Liver (tissue), 9 donors: ENCODE results near the gene SLC35B1. TPM values are rescaled to one million over a fixed set of nuclear protein-coding genes. Genes with fewer than 3 reads are reported as not detected.
"Not testable (repeated sequence)": the region's sequence is repeated elsewhere in the genome, so short reads cannot be mapped to it uniquely, and the experiment has no call there.

Experiments used
- DNase-seq: peaks from one replicate; pipeline ENCODE4 v3.0.0-alpha.2; 2017; ENCODE audit warnings: low spot score
- H3K27ac ChIP-seq, 2 donors: one replicate each; pipeline ENCODE4 v1.7.0; 2013; ENCODE audit warnings: inconsistent platforms in 2 of 2, low read length in 2 of 2, control low read depth in 1 of 2, low read depth in 1 of 2, mild to moderate bottlenecking in 1 of 2
- H3K27me3 ChIP-seq, 4 donors: one replicate each; pipeline versions ENCODE4 v1.6.1 to v1.7.0; 2013; ENCODE audit warnings: low read length in 3 of 4, inconsistent platforms in 1 of 4, mild to moderate bottlenecking in 1 of 4, moderate library complexity in 1 of 4; ENCODE audit not compliant: control insufficient read depth in 4 of 4, insufficient read depth in 4 of 4
- H3K36me3 ChIP-seq, 4 donors: one replicate each; pipeline versions ENCODE4 v1.6.1 to v1.7.0; 2013; ENCODE audit warnings: low read length in 3 of 4, mild to moderate bottlenecking in 3 of 4, low read depth in 1 of 4, moderate library complexity in 1 of 4; ENCODE audit not compliant: control insufficient read depth in 4 of 4, insufficient read depth in 3 of 4
- H3K4me1 ChIP-seq, 4 donors: one replicate each; pipeline versions ENCODE4 v1.6.1 to v1.7.0; 2013; ENCODE audit warnings: low read length in 3 of 4, mild to moderate bottlenecking in 3 of 4, moderate library complexity in 1 of 4; ENCODE audit not compliant: control insufficient read depth in 4 of 4, insufficient read depth in 4 of 4
- H3K4me3 ChIP-seq, 3 donors: one replicate each; pipeline versions ENCODE4 v1.6.1 to v1.7.0; 2013; ENCODE audit warnings: low read length in 3 of 3, control low read depth in 1 of 3, low read depth in 1 of 3, mild to moderate bottlenecking in 1 of 3
- H3K9ac ChIP-seq, 2 donors: one replicate each; pipeline ENCODE4 v1.7.0; 2013; ENCODE audit warnings: low read length in 2 of 2, mild to moderate bottlenecking in 2 of 2, moderate library complexity in 2 of 2, control low read depth in 1 of 2, low read depth in 1 of 2
- H3K9me3 ChIP-seq, 4 donors: one replicate each; pipeline versions ENCODE4 v1.6.1 to v1.7.0; 2013; ENCODE audit warnings: low read length in 3 of 4; ENCODE audit not compliant: control insufficient read depth in 4 of 4
- EGR1 ChIP-seq, 2 donors: IDR thresholded peaks; 2 replicates each; pipeline ENCODE4 v1.6.1; 2016 to 2018; ENCODE audit warnings: antibody characterized with exemption in 2 of 2, low read depth in 2 of 2
- FOXA1 ChIP-seq: IDR thresholded peaks from 2 replicates; pipeline ENCODE4 v1.6.1; 2016; ENCODE audit warnings: antibody characterized with exemption
- FOXA2 ChIP-seq: IDR thresholded peaks from 2 replicates; pipeline ENCODE4 v1.6.1; 2016; ENCODE audit warnings: antibody characterized with exemption
- HNF4A ChIP-seq, 2 donors: conservative IDR thresholded peaks; 2 replicates each; pipeline ENCODE4 v1.6.1; 2016; ENCODE audit warnings: antibody characterized with exemption in 2 of 2, mild to moderate bottlenecking in 2 of 2
- JUND ChIP-seq, 2 donors: IDR thresholded peaks; 2 replicates each; pipeline ENCODE4 v1.6.1; 2016; ENCODE audit warnings: antibody characterized with exemption in 2 of 2
- NR2F2 ChIP-seq: IDR thresholded peaks from 2 replicates; pipeline ENCODE4 v1.6.1; 2016; ENCODE audit warnings: antibody characterized with exemption
- RAD21 ChIP-seq, 2 donors: IDR thresholded peaks; 2 replicates each; pipeline ENCODE4 v1.6.1; 2016; ENCODE audit warnings: antibody characterized with exemption in 2 of 2, mild to moderate bottlenecking in 2 of 2
- RXRA ChIP-seq, 2 donors: IDR thresholded peaks; 2 replicates each; pipeline ENCODE4 v1.6.1; 2017 to 2018; ENCODE audit warnings: antibody characterized with exemption in 2 of 2, mild to moderate bottlenecking in 1 of 2
- SP1 ChIP-seq: IDR thresholded peaks from 2 replicates; pipeline ENCODE4 v1.6.1; 2018; ENCODE audit warnings: antibody characterized with exemption, mild to moderate bottlenecking
- TAF1 ChIP-seq: conservative IDR thresholded peaks from 2 replicates; pipeline ENCODE4 v1.6.1; 2016; ENCODE audit warnings: antibody characterized with exemption, mild to moderate bottlenecking
- YY1 ChIP-seq: IDR thresholded peaks from 2 replicates; pipeline ENCODE4 v1.6.1; 2016; ENCODE audit warnings: antibody characterized with exemption, mild to moderate bottlenecking
- WGBS: extraction: QIAGEN DNeasy Blood & Tissue Kit; methylation state at CpG from one replicate; pipeline ENCODE4 v1.1.7; 2013; 5-methylcytosine and 5-hydroxymethylcytosine counted together
- polyA plus RNA-seq, 2 donors: library from polyadenylated mRNA; stranded (reverse) in 1 of 2; unstranded in 1 of 2; fragments of 200-250 nt in 1 of 2; fragments of >200 nt in 1 of 2; fragmentation: Nextera tagmentation in 1 of 2; extraction: Ambion mirVana in 1 of 2; gene quantifications; one replicate each; pipeline versions ENCODE4 v1.2.1 to v1.2.3, GENCODE V29; 2013 to 2015
- total RNA-seq, 2 donors: library from RNA; depleted of rRNA; stranded (reverse); fragments of >200 nt; gene quantifications; one replicate each; pipeline ENCODE4 v1.2.3, GENCODE V29; 2014
- TF ChIP-seq, protein P1 (sequence below): IDR thresholded peaks from 2 replicates; pipeline ENCODE4 v1.6.1; 2016; ENCODE audit warnings: antibody characterized with exemption
- TF ChIP-seq, protein P2 (sequence below): IDR thresholded peaks from 2 replicates; pipeline ENCODE4 v1.6.1; 2016; ENCODE audit warnings: antibody characterized with exemption
- TF ChIP-seq, protein P3 (sequence below): fragments of 150-350 bp; IDR thresholded peaks from 2 replicates; pipeline ENCODE4 v1.5.1; 2017; ENCODE audit warnings: improper control_type of control experiment, low read depth, low read length; ENCODE audit not compliant: missing input control
- donor health status: healthy.
- donor health status: healthy.
- donor health status: healthy.
- donor health status: healthy.
- donor health status: healthy.

The SLC35B1 gene
- total and polyA plus RNA-seq, 4 donors: 29.8 to 90.1 (median 76.8) TPM

DNA sequence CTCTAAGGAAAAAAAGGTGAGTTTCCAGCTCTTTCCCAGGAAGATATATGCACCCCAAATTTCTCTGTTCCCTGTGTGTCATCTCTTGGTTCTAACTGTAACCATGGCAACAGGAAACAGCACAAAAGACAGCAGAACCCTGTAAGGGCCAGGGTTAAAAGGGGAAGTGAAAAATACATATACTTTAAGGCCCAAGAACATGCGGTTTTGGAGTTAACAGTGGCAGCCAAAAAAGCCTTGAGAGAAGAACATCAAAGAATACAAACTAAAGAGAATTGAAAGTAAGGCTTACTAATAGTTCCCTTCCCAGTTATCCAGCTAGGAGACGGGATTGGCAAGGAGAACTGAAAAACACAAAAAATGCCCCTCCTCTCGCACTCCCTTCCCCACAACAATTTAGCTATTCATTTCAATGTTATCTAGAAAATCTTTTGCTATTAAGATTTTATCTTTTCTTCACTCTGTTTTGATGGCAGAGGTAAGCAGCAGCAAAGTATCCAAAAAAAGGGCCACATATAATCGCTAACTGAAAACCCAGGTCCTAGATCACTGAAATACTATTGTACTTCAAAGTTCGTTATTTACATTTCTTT lies 31.4 kb downstream of the SLC35B1 start:
- Histone ChIP-seq H3K27me3 (no peaks in the 10 kb centered on the region), H3K36me3 (no peaks in the 10 kb centered on the region), H3K4me1 (peaks cover 7 to 28% (median 20%) of the 10 kb centered on the region in 4 donors), H3K9ac (peak overlapping the region; percentile 96 to 99), H3K27ac (peak overlapping the region; percentile 100), H3K4me3 (peak overlapping the region; percentile 88 to 93 (median 88)), H3K9me3 (no peaks in the 10 kb centered on the region)
- DNase-seq: no peak
- 50% methylated on average over 5 of the region's 5 CpGs for WGBS
- no peak for TF ChIP-seq YY1
- TF ChIP-seq, protein P1, sequence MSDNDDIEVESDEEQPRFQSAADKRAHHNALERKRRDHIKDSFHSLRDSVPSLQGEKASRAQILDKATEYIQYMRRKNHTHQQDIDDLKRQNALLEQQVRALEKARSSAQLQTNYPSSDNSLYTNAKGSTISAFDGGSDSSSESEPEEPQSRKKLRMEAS: peak; percentile 16
- TF ChIP-seq, protein P2, sequence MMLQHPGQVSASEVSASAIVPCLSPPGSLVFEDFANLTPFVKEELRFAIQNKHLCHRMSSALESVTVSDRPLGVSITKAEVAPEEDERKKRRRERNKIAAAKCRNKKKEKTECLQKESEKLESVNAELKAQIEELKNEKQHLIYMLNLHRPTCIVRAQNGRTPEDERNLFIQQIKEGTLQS: no peak

DNA sequence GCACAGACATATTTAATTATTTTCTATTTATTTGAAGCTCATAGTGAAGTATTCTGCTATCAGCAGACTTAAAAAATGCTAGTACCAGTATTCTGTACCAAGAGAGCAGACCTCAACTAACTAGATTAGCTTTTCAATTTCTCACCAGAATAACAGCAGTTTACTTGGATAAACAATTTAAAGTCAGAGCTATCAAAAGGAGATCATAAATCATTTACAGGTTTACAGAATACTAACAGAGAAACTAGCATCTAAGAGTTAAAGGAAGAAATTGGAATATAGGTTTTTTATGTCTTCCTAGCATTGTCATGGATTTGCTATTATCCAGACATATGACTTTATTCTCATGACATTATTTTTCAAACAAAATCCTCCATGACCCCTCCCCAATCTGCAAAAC lies 33.3 kb downstream of the SLC35B1 start:
- H3K27ac ChIP-seq: no peak overlapping the region
- peaks cover 7 to 31% (median 20%) of the 10 kb centered on the region in 4 donors for H3K4me1 ChIP-seq
- no peak for DNase-seq
- H3K36me3 ChIP-seq: no peaks in the 10 kb centered on the region
- no peaks in the 10 kb centered on the region for H3K9me3 ChIP-seq
- no peaks in the 10 kb centered on the region for H3K27me3 ChIP-seq
- H3K9ac ChIP-seq: no peak overlapping the region
- TF ChIP-seq JUND (IDR thresholded peaks at IDR 0.05): no peak
- TF ChIP-seq, protein P2: no peak
- TF ChIP-seq HNF4A (conservative IDR thresholded peaks at IDR 0.05): no peak
- TF ChIP-seq YY1: no peak
- TF ChIP-seq FOXA1: no peak
- TF ChIP-seq TAF1: no peak
- TF ChIP-seq FOXA2: no peak
- TF ChIP-seq, protein P3, sequence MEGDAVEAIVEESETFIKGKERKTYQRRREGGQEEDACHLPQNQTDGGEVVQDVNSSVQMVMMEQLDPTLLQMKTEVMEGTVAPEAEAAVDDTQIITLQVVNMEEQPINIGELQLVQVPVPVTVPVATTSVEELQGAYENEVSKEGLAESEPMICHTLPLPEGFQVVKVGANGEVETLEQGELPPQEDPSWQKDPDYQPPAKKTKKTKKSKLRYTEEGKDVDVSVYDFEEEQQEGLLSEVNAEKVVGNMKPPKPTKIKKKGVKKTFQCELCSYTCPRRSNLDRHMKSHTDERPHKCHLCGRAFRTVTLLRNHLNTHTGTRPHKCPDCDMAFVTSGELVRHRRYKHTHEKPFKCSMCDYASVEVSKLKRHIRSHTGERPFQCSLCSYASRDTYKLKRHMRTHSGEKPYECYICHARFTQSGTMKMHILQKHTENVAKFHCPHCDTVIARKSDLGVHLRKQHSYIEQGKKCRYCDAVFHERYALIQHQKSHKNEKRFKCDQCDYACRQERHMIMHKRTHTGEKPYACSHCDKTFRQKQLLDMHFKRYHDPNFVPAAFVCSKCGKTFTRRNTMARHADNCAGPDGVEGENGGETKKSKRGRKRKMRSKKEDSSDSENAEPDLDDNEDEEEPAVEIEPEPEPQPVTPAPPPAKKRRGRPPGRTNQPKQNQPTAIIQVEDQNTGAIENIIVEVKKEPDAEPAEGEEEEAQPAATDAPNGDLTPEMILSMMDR: no peak
- no peak for TF ChIP-seq RXRA (IDR thresholded peaks at IDR 0.05)
- no peak for TF ChIP-seq RAD21 (IDR thresholded peaks at IDR 0.05)
- TF ChIP-seq EGR1 (IDR thresholded peaks at IDR 0.05; ENCODE audit: low read depth in 2 of 2): no peak
- no peak for TF ChIP-seq NR2F2
- no peak for TF ChIP-seq SP1
- H3K4me3 ChIP-seq: no peak overlapping the region

- not testable (repeated sequence) for H3K4me3 ChIP-seq, H3K27me3 ChIP-seq, DNase-seq, H3K36me3 ChIP-seq, H3K9me3 ChIP-seq, H3K27ac ChIP-seq, H3K9ac ChIP-seq
- H3K4me1 ChIP-seq: peaks cover 7 to 31% (median 20%) of the 10 kb centered on the region in 4 donors
- WGBS: 87% methylated on average over 6 of the region's 6 CpGs
Measured at GRCh38 chr17:49673679-49674078, 34.1 kb downstream of the SLC35B1 start.
